Heart right ventricle (tissue), 16 donors: ENCODE results near the gene TLDC2. TPM values are rescaled to one million over a fixed set of nuclear protein-coding genes. Genes with fewer than 3 reads are reported as not detected.
A peak's percentile ranks its signal among the peaks of the same experiment; 100 is the strongest.

Source experiments
- ATAC-seq, 8 donors: fragments of 200-7000 bp; cut with Tn5 transposase; one replicate each; pipeline ENCODE4 v1.9.1; 2020; ENCODE audit warnings: mild to moderate bottlenecking in 8 of 8, moderate library complexity in 8 of 8, moderate number of reproducible peaks in 1 of 8
- DNase-seq, 2 donors: peaks; one replicate each; pipeline ENCODE4 v3.0.0-alpha.2; 2020
- H3K27ac ChIP-seq, 10 donors: fragments of 200-600 bp; sonication (generic) in 2 of 10; one replicate each; pipeline versions ENCODE4 v1.5.0 to v1.8.0; 2020 to 2022; ENCODE audit warnings: mild to moderate bottlenecking in 3 of 10
- H3K27me3 ChIP-seq, 7 donors: fragments of 200-600 bp; one replicate each; pipeline ENCODE4 v1.8.0; 2021 to 2022; ENCODE audit warnings: mild to moderate bottlenecking in 2 of 7
- H3K36me3 ChIP-seq, 9 donors: fragments of 200-600 bp; sonication (generic) in 1 of 9; one replicate each; pipeline versions ENCODE4 v1.5.0 to v1.8.0; 2020 to 2022; ENCODE audit warnings: mild to moderate bottlenecking in 2 of 9
- H3K4me1 ChIP-seq, 9 donors: fragments of 200-600 bp; sonication (generic) in 1 of 9; one replicate each; pipeline versions ENCODE4 v1.5.0 to v1.8.0; 2020 to 2022; ENCODE audit warnings: mild to moderate bottlenecking in 4 of 9
- H3K4me3 ChIP-seq, 10 donors: fragments of 200-600 bp; sonication (generic) in 2 of 10; one replicate each; pipeline versions ENCODE4 v1.5.0 to v1.8.0; 2020 to 2022; ENCODE audit warnings: mild to moderate bottlenecking in 7 of 10, moderate library complexity in 2 of 10
- H3K9me3 ChIP-seq, 11 donors: fragments of 200-600 bp in 10 of 11; sonication (generic) in 2 of 11; one replicate each; pipeline versions ENCODE4 v1.5.0 to v1.8.0; 2013 to 2022; ENCODE audit warnings: mild to moderate bottlenecking in 2 of 11, control low read depth in 1 of 11, moderate library complexity in 1 of 11
- WGBS, 2 donors: extraction: QIAGEN DNeasy Blood & Tissue Kit; methylation state at CpG; one replicate each; pipeline ENCODE4 v1.1.7; 2013; ENCODE audit warnings: inconsistent platforms in 1 of 2; 5-methylcytosine and 5-hydroxymethylcytosine counted together
- intact Hi-C, 10 donors: fragments of 100-400 bp; cut with DNase I; formaldehyde crosslinking; loops; one replicate each; pipeline versions ENCODE4 v1.11.1 to v1.14.2; 2022
- polyA plus RNA-seq, 2 donors: library from polyadenylated mRNA; stranded (reverse); fragments of 200-250 nt; gene quantifications; one replicate each; pipeline ENCODE4 v1.2.3, GENCODE V29; 2013
- total RNA-seq, 10 donors: library from RNA; stranded (reverse); fragmentation: NEBNext Ultra II Directional in 3 of 10; extraction: Animal tissue kit (Norgen Biotek cat#: 25700) in 3 of 10; gene quantifications; one replicate each; pipeline versions ENCODE4 v1.2.1 to v1.2.4, GENCODE V29; 2021 to 2023
- TF ChIP-seq, protein P1 (sequence below), 9 donors: fragments of 200-600 bp; sonication (generic) in 2 of 9; IDR thresholded peaks; one replicate each; pipeline versions ENCODE4 v1.5.0 to v1.8.0; 2021 to 2022; ENCODE audit warnings: antibody characterized with exemption in 9 of 9, mild to moderate bottlenecking in 5 of 9, moderate library complexity in 1 of 9
- donor health status: Arrhythmogenic right ventricular cardiomyopathy.
- donor health status: ischemic (EF 13 %, LVEDD 7.1; RV severe dilation, severe dysfunction).
- donor health status: healthy with polysubstance abuse.
- donor health status: DM: no; HTN: yes; CAD: no.
- donor health status: DM: no; HTN: no; CAD: no.
- donor health status: ischemic (EF 25% LVEDD 6.9; RV normal size, moderate dysfunction).
- donor health status: ischemic (EF 25% LVEDD 5.7; RV mildly dilated, moderate dysfunction).
- donor health status: healthy.
- donor health status: DM: yes; HTN: yes; CAD: no.
- donor health status: Ischemic cardiomyopathy.
- donor health status: ischemic (EF 35%, LVEDD 5.7; RV mildly dilated, moderate dysfunction).
- donor health status: nonischemic (EF 11% LVEDD 7.7; RV severe dilation, severe dysfunction).
- donor health status: DM: yes; HTN: yes; CAD: no.
- donor health status: PGD.
- donor health status: ischemic (EF 29% LVEDD 5.4; RV normal size, mild dysfunction).
- donor health status: nonischemic (EF 23%, LVEDD 6.1; RV moderate dilation, normal function).

Gene TLDC2
- total and polyA plus RNA-seq, 12 donors = 0.01 TPM; not detected in 11

DNA sequence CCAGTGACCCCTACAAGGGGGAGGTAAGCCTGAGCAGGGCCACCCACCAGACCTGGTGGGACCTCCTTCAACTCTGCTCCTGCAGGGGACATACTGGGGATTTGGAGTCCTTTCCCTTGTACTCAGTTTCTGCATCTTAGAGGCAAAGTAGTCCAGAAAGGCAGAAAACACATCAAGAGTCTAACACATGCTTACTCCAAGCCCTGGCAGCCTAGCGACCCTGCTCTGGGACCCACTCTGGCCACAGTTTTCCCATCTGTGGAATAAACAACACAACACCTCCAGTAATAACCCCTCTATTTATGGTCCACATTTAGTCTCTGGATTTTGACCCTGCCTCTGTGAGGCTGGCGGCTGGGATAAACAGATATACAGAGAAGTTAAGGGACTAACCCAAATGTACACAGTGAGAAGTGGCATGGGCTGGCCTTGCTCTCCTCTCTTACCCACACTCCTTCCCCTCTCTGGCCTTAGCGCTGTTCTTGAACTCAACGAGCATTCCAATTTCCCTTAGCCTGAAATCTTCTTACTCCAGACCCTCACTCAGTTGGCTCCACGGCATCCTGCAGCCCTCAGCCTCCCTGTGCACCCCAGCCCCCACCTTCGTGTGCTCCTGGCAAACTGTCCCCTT is 16.1 kb upstream of the TLDC2 start:
- TF ChIP-seq, protein P1, sequence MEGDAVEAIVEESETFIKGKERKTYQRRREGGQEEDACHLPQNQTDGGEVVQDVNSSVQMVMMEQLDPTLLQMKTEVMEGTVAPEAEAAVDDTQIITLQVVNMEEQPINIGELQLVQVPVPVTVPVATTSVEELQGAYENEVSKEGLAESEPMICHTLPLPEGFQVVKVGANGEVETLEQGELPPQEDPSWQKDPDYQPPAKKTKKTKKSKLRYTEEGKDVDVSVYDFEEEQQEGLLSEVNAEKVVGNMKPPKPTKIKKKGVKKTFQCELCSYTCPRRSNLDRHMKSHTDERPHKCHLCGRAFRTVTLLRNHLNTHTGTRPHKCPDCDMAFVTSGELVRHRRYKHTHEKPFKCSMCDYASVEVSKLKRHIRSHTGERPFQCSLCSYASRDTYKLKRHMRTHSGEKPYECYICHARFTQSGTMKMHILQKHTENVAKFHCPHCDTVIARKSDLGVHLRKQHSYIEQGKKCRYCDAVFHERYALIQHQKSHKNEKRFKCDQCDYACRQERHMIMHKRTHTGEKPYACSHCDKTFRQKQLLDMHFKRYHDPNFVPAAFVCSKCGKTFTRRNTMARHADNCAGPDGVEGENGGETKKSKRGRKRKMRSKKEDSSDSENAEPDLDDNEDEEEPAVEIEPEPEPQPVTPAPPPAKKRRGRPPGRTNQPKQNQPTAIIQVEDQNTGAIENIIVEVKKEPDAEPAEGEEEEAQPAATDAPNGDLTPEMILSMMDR (IDR thresholded peaks at IDR 0.05) = no peak
- Histone ChIP-seq H3K27me3 (peaks cover 0 to 5% (median 0%) of the 10 kb centered on the region in 7 donors), H3K4me3 (no peak overlapping the region), H3K36me3 (peaks cover 0 to 11% (median 0%) of the 10 kb centered on the region in 9 donors), H3K27ac (peak overlapping the region in 9 of 10 donors; percentile 18 to 95 (median 94)), H3K9me3 (no peaks in the 10 kb centered on the region), H3K4me1 (peaks cover 51 to 85% (median 78%) of the 10 kb centered on the region in 9 donors)
- no peak for ATAC-seq
- 57 to 62% methylated on average over 6 of the region's 6 CpGs for WGBS, 2 donors
- no peak for DNase-seq
- intact Hi-C loops = loop anchor here in 7 of 10 donors (1.0 to 10.0 kb wide), 7 partner anchors 24 to 255 kb away; partner anchors contain the start of genes DSN1 (in 5 of the 7) and RAB5IF (in 1 of the 7)

DNA sequence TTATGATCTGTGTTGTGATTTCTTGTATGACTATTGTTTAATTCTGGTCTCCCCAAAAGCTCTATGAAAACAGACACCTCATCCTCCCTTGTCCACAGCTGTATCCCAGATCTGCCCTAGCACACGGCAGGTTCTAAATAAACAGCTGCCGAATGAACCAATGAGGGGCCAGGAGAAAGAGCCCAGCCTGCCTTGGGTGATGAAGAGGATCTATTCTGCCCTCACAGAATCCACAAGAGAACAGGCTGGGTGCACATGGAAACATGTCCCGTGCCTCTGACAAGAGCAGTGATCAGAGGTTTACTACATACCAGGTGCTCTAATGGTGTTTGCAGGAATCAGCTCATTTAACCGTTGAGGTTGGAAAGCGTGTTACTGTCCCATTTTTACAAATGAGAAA is 15.6 kb upstream of the TLDC2 start:
- no peaks in the 10 kb centered on the region for H3K9me3 ChIP-seq
- 58 to 59% methylated on average over 5 of the region's 5 CpGs for WGBS, 2 donors
- peaks cover 46 to 80% (median 73%) of the 10 kb centered on the region in 9 donors for H3K4me1 ChIP-seq
- TF ChIP-seq, protein P1 (IDR thresholded peaks at IDR 0.05) = no peak
- H3K4me3 ChIP-seq = peak overlapping the region in 4 of 10 donors; percentile 49 to 83 (median 73)
- no peak for ATAC-seq
- peak overlapping the region in 9 of 10 donors; percentile 89 to 95 (median 94) for H3K27ac ChIP-seq
- DNase-seq = no peak
- intact Hi-C loops = loop anchor here in 7 of 10 donors (5.0 to 10.0 kb wide), 6 partner anchors 33 to 256 kb away; partner anchors contain the start of genes DSN1 (in 5 of the 7) and RAB5IF (in 1 of the 7)
- peaks cover 0 to 11% (median 0%) of the 10 kb centered on the region in 9 donors for H3K36me3 ChIP-seq
- peaks cover 0 to 7% (median 0%) of the 10 kb centered on the region in 7 donors for H3K27me3 ChIP-seq

DNA sequence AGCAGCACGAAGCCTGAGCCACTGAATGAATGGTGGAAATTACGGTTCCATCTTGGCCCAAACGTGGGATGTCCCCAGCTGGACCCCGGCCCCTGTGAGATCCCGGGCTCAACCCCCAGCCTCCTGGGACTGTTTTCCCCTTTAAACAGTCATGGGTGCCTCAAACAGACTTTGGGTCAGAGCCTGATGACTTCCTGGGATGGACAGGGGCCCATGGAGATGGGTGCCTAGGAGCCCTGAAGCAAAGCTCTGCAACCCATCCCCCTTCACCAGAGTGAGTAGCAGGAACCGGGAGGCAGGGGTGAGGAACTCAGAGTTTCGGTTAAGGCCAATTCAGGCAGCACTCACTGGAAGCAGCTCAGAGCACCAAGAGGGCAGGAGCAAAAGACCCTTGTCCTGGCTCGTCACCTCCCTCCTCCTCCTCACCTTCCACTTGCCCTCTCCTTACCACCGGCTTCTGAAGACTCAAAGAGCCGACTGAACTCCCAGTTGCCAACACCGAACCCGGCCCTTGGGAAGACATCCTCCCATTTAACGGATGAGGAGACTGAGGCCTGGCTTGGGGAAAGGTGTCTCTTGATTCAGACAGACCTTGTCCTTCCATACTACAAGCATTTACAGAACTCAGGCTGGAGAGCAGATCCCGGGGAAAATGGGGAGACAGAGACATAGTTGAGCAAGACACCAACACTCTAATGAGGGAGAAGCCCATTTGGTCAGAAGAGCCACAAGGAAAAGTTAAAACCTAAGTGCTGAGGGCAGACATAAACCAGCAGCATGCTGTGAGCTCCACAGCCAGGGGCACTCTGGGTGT is 14.9 kb upstream of the TLDC2 start:
- WGBS, 2 donors = 61 to 67% methylated on average over 14 of the region's 14 CpGs

More for the DNA sequence above, 14.9 kb upstream of the TLDC2 start:
- H3K27me3 ChIP-seq = peaks cover 0 to 7% (median 0%) of the 10 kb centered on the region in 7 donors
- intact Hi-C loops = loop anchor here in 7 of 10 donors (5.0 to 10.0 kb wide), 6 partner anchors 34 to 256 kb away; partner anchors contain the start of genes DSN1 (in 5 of the 7) and RAB5IF (in 1 of the 7)
- H3K4me1 ChIP-seq = peaks cover 39 to 73% (median 67%) of the 10 kb centered on the region in 9 donors
- no peak for ATAC-seq
- TF ChIP-seq, protein P1 (IDR thresholded peaks at IDR 0.05) = no peak
- peak overlapping the region; percentile 25 to 95 (median 94) for H3K27ac ChIP-seq
- no peak for DNase-seq
- H3K36me3 ChIP-seq = peaks cover 0 to 11% (median 0%) of the 10 kb centered on the region in 9 donors
- no peaks in the 10 kb centered on the region for H3K9me3 ChIP-seq
- peak overlapping the region; percentile 22 to 84 (median 73) for H3K4me3 ChIP-seq
